Measurements from ENCODE around the gene FAM186B. TPM values are rescaled to one million over a fixed set of nuclear protein-coding genes. Genes with fewer than 3 reads are reported as not detected.

The FAM186B gene
- polyA plus RNA-seq, 1 of the 3 experiments (the other 2 are of a cell fraction): 0.16 TPM

- 80% methylated on average over 1 of the region's 1 CpG for WGBS (ENCODE audit: low lambda C conversion rate)
- TF ChIP-seq NFIC (IDR thresholded peaks at IDR 0.05; ENCODE audit: borderline replicate concordance) (no peak), TEAD4 (IDR thresholded peaks at IDR 0.05; ENCODE audit: borderline replicate concordance, insufficient read depth) (no peak), USF2 (IDR thresholded peaks at IDR 0.05; ENCODE audit: borderline replicate concordance, low read depth, low read length) (no peak), TCF12 (IDR thresholded peaks at IDR 0.05) (no peak), SIN3A (IDR thresholded peaks at IDR 0.05; ENCODE audit: borderline replicate concordance, low read depth, low read length) (no peak), MXI1 (IDR thresholded peaks at IDR 0.05; ENCODE audit: low read depth, low read length) (no peak), RAD21 (IDR thresholded peaks at IDR 0.05; ENCODE audit: low read length) (no peak), NRF1 (IDR thresholded peaks at IDR 0.05; ENCODE audit: low read depth, low read length) (no peak), YY1 (IDR thresholded peaks at IDR 0.05; ENCODE audit: low read depth) (no peak), TAF1 (IDR thresholded peaks at IDR 0.05; ENCODE audit: borderline replicate concordance, low read depth, low read length) (no peak), FOXM1 (IDR thresholded peaks at IDR 0.05; ENCODE audit: low read depth) (no peak), FOXJ3 (CRISPR knock-in tag; IDR thresholded peaks at IDR 0.05) (no peak), ZBTB33 (IDR thresholded peaks at IDR 0.05; ENCODE audit: borderline replicate concordance, low read depth) (no peak), ELF1 (IDR thresholded peaks at IDR 0.05) (no peak), CHD2 (IDR thresholded peaks at IDR 0.05; ENCODE audit: low read length, partially characterized antibody) (no peak), SMC3 (IDR thresholded peaks at IDR 0.05; ENCODE audit: low read depth, low read length) (no peak)
- TF ChIP-seq, protein P1, sequence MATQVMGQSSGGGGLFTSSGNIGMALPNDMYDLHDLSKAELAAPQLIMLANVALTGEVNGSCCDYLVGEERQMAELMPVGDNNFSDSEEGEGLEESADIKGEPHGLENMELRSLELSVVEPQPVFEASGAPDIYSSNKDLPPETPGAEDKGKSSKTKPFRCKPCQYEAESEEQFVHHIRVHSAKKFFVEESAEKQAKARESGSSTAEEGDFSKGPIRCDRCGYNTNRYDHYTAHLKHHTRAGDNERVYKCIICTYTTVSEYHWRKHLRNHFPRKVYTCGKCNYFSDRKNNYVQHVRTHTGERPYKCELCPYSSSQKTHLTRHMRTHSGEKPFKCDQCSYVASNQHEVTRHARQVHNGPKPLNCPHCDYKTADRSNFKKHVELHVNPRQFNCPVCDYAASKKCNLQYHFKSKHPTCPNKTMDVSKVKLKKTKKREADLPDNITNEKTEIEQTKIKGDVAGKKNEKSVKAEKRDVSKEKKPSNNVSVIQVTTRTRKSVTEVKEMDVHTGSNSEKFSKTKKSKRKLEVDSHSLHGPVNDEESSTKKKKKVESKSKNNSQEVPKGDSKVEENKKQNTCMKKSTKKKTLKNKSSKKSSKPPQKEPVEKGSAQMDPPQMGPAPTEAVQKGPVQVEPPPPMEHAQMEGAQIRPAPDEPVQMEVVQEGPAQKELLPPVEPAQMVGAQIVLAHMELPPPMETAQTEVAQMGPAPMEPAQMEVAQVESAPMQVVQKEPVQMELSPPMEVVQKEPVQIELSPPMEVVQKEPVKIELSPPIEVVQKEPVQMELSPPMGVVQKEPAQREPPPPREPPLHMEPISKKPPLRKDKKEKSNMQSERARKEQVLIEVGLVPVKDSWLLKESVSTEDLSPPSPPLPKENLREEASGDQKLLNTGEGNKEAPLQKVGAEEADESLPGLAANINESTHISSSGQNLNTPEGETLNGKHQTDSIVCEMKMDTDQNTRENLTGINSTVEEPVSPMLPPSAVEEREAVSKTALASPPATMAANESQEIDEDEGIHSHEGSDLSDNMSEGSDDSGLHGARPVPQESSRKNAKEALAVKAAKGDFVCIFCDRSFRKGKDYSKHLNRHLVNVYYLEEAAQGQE (IDR thresholded peaks at IDR 0.05; ENCODE audit: low read depth, low read length): no peak
- TF ChIP-seq, protein P2, sequence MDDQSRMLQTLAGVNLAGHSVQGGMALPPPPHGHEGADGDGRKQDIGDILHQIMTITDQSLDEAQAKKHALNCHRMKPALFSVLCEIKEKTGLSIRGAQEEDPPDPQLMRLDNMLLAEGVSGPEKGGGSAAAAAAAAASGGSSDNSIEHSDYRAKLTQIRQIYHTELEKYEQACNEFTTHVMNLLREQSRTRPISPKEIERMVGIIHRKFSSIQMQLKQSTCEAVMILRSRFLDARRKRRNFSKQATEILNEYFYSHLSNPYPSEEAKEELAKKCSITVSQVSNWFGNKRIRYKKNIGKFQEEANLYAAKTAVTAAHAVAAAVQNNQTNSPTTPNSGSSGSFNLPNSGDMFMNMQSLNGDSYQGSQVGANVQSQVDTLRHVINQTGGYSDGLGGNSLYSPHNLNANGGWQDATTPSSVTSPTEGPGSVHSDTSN (IDR thresholded peaks at IDR 0.05): no peak
- no peak overlapping the region for H3K9ac ChIP-seq
- H3K4me3 ChIP-seq (ENCODE audit: low read depth in 2 of 2, low read length in 1 of 2): no peak overlapping the region
- no peaks in the 10 kb centered on the region for H3K36me3 ChIP-seq (replicated peaks in 1 of 2; ENCODE audit: control insufficient read depth in 1 of 2, insufficient read depth in 2 of 2, low read length in 1 of 2)
- no peaks in the 10 kb centered on the region for H3K9me2 ChIP-seq
- H3K27ac ChIP-seq (ENCODE audit: low read depth in 2 of 2, low read length in 1 of 2): no peak overlapping the region
- no peak overlapping the region for H2AFZ ChIP-seq (ENCODE audit: low read depth)
- no peak overlapping the region for H3K4me2 ChIP-seq
- no peaks in the 10 kb centered on the region for H4K20me1 ChIP-seq (ENCODE audit: insufficient read depth)
- ChIA-PET POLR2A (no interaction called here), CTCF (interaction anchor here (1.1 kb wide), 1 partner anchor 12 kb away, joined by 3 read pairs; no protein-coding TSS in a partner anchor)
- no peaks in the 10 kb centered on the region for H3K4me1 ChIP-seq (ENCODE audit: control insufficient read depth in 1 of 2, insufficient read depth in 2 of 2, low read depth in 1 of 2, low read length in 1 of 2)
- H3K9me3 ChIP-seq: no peaks in the 10 kb centered on the region; the same call in 1 of the 2 replicates
- no peak for DNase-seq
- H3F3A ChIP-seq (replicated peaks; ENCODE audit: insufficient read depth): no peaks in the 10 kb centered on the region
- no peaks in the 10 kb centered on the region for H3K79me2 ChIP-seq (ENCODE audit: insufficient read depth)
- no peaks in the 10 kb centered on the region for H3K27me3 ChIP-seq (ENCODE audit: insufficient read depth)
Measured at GRCh38 chr12:49609875-49610154, 4.4 kb upstream of the FAM186B start.
